ENCODE results near the gene THRB.
A peak's percentile ranks its signal among the peaks of the same experiment; 100 is the strongest.

The THRB gene

DNA sequence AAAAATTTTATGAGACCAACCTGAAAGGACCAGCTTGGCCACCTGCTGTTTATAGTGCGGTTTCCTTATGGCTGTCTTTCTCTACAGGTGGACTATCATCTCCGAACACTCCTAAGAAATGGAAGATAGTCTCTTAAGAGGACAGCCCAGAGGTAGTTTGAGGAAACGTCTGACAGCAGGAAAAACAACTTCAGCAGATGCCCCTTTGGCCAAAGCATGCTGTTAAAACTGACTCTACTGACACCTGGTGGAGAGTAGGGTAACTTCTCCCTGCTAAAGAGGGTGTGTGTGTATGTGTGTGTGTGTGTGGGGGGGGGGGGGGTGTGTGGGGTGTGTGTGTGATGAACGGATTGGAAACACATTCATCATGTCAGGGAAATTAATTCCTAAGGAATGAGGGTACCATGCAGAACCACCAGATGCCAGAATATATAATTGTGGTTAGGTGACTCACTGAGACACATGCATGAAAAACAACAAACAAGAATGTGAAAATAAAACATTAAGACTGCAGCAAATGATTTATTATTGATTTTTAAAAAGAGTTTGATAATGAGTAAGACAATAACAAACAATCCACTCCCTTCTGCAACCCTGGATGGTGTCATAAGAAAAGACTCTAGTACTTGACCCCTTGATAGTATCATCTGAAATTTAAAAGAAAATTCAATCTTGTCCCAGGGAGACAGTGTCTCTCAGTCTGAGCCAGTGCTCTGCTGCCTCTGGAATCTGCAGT lies 256.5 kb downstream of the THRB start:
- peak; percentile 90 for DNase-seq (ENCODE audit: low read depth)
- no peak overlapping the region for H3K4me3 ChIP-seq (replicated peaks; ENCODE audit: low read depth, low read length)
- TF ChIP-seq, protein P1, sequence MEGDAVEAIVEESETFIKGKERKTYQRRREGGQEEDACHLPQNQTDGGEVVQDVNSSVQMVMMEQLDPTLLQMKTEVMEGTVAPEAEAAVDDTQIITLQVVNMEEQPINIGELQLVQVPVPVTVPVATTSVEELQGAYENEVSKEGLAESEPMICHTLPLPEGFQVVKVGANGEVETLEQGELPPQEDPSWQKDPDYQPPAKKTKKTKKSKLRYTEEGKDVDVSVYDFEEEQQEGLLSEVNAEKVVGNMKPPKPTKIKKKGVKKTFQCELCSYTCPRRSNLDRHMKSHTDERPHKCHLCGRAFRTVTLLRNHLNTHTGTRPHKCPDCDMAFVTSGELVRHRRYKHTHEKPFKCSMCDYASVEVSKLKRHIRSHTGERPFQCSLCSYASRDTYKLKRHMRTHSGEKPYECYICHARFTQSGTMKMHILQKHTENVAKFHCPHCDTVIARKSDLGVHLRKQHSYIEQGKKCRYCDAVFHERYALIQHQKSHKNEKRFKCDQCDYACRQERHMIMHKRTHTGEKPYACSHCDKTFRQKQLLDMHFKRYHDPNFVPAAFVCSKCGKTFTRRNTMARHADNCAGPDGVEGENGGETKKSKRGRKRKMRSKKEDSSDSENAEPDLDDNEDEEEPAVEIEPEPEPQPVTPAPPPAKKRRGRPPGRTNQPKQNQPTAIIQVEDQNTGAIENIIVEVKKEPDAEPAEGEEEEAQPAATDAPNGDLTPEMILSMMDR (IDR thresholded peaks at IDR 0.05; ENCODE audit: low read length, missing control alignments) = peak; percentile 82

DNA sequence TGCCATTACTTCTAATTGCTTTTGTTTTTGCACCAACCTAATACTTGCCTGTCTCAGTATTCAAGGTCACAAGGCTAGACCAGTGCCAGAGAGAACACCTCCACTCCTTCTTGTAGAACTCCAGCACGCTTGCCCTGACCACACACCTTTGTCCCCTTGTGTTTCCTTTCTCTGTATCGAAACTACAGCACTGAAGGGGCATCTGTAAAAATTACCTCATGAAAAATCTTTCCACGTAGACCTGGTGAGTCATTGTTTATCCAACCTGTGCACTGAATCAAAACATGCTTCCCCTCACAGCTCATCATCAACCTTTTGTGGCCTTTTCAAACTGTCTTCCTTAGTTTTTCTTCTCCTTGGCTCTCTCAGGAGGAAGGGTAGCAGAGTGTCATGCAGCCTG lies 259.5 kb downstream of the THRB start:
- no peak for DNase-seq (ENCODE audit: low read depth)
- TF ChIP-seq, protein P1 (IDR thresholded peaks at IDR 0.05; ENCODE audit: low read length, missing control alignments) = no peak

DNA sequence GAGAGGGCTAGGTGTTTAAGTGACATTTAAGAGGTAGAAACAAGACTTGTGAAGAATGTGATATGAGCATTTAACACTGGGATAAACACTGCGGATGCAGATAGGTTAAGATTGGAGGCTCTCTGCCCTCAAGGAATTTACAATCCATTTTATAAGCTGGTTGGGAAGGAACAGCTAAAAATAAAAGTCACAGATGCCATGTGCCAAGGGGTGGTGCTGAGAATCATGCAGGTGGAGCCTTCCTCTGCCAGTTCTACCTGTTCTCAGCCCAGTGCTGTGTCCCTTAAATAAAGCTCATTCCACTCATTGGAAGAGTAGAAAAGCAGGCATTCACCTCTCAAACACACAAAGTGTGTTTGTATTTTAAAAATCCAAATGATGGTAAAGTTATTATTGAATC lies 261.9 kb downstream of the THRB start:
- TF ChIP-seq, protein P1 (IDR thresholded peaks at IDR 0.05; ENCODE audit: low read length, missing control alignments) = no peak
- no peak for DNase-seq (ENCODE audit: low read depth)
- no peak overlapping the region for H3K4me3 ChIP-seq (replicated peaks; ENCODE audit: low read depth, low read length)

More for the DNA sequence above, 259.5 kb downstream of the THRB start:
- H3K4me3 ChIP-seq (replicated peaks; ENCODE audit: low read depth, low read length) = no peak overlapping the region

DNA sequence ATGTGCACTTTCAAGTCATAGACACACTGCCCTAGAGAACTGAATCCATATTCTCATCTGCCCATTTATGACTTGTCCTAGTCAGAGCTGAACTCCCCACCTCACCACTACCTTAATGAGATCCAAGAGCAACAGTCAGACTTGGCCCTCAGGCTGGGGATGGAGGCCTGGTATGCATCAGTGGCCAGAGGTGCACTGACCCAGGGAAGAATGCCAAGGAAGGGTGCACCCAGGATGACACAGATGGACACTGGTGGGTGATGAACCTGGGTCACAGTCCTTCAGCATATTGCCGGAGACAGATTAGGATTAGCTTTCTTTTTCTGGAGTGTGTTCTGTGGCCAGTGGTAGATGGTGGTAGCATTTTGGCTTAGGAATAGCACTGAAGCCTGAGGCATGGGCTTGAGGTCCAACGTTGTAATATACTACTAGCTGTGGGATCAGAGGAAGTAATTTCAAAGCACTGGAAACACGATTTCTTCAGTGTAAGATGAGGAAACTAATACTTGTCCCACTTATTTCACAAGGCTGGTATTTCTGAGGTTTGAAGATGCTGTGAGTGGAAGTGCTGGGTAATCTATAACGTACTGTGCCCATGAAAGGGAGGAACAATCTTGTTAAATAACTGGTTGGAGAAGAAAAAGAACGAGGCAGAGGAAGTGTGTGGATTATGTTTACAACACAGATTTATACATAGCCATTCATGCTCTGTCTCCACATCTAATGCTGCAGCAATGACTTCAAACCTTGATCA lies 265.0 kb downstream of the THRB start:
- TF ChIP-seq, protein P1 (IDR thresholded peaks at IDR 0.05; ENCODE audit: low read length, missing control alignments) = no peak
- no peak overlapping the region for H3K4me3 ChIP-seq (replicated peaks; ENCODE audit: low read depth, low read length)
- no peak for DNase-seq (ENCODE audit: low read depth)

DNA sequence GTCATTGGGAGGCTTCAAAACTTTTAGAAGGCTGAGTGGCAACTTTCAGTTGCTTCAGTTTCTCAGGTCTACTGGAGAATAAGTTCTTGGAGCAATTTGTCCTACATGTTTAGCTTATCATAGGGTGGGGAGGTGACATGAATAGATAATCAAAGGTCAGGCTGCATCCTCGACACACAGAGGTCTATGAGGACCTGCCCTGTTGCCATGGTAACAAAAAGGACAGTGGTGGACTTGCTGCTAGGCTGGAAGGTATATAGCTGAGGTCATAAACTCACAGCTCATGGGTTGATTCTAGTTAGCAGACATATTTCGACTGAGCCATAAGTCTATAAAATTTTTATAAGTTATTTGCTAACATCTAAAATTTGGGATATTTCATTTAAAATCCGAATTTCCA lies 267.0 kb downstream of the THRB start:
- DNase-seq (ENCODE audit: low read depth) = no peak
- no peak overlapping the region for H3K4me3 ChIP-seq (replicated peaks; ENCODE audit: low read depth, low read length)
- TF ChIP-seq, protein P1 (IDR thresholded peaks at IDR 0.05; ENCODE audit: low read length, missing control alignments) = no peak

DNA sequence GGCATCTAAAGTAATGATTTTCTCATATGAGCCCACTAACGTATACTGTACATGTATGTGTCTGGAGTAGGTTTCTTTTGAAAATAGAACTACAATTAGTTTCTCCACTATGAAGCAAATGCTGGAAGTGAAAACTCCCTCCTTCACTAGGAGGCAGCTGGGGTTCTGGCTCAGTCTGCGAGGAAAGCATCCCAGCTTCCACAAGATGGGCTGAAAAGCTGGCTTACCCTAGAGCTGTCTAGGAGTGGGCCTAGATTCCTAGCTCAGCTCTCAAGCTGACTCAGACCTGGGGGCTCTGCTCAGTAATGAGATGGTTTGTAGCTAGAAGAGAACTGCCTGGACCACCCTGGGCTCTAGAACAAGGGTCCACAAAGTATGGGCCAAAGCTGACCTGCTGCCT lies 268.3 kb downstream of the THRB start:
- no peak for DNase-seq (ENCODE audit: low read depth)
- no peak overlapping the region for H3K4me3 ChIP-seq (replicated peaks; ENCODE audit: low read depth, low read length)
- TF ChIP-seq, protein P1 (IDR thresholded peaks at IDR 0.05; ENCODE audit: low read length, missing control alignments) = no peak

Measured in fibroblast of pulmonary artery (primary cell).